Activated CD4-positive, CD25-positive, alpha-beta regulatory T cell (primary cell): ENCODE measurements around the gene DROSHA.

ENCODE experiments used
- DNase-seq, 4 experiments: peaks; one replicate each; lab custom pipeline; 2025; lab: John Stamatoyannopoulos, UW

DROSHA gene

DNA sequence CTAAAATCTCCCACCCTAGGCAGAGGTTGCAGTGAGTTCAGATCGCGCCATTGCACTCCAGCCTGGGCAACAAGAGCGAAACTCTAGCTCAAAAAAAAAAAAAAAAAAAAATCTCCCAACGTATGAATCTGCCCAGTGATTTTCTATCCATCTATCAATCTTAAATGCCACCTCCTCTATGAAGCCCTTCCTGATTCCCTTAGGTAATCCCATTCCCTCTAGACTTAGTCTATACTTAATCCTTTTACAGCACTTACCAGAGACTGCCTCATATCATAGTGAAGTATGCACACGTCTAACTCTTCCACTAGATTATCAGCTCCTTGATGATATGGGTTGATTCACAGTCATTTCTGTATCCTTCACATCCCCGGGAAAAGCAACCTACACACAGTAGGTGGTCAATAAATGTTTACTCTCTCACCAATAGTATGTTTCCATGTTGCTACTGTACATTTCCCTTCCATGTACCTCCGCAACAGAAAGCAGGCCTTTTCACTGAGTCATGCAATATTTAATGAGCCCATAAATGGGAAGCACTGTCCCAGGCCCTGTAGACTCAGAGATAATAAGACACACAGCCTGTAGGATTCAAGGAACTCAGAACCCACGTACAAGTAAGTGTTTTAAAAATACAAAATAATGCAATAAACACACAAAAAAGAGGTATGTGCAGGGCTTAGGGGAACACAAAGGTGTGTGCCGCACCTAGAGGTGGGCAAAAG is 1.2 kb downstream of the DROSHA start:
- DNase-seq, result no peak

DNA sequence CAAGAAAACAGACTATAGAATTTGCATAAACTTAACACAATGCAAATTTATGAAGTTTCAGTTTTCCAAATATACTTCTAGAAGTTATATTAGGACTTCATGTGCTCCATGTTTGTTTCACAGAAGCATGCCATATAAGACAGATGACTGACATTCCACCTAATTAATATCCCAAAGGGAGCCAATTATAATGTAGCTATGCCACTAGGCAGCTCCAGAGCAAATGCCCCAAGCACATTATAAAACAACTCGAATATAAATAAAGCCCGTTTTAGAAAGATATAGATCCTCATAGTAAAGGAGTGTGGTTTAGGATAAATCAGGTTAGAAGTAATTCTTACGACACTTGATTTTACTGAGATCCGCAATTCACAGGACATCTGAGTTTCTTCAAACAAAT is 8.9 kb downstream of the DROSHA start:
- DNase-seq, result no peak

DNA sequence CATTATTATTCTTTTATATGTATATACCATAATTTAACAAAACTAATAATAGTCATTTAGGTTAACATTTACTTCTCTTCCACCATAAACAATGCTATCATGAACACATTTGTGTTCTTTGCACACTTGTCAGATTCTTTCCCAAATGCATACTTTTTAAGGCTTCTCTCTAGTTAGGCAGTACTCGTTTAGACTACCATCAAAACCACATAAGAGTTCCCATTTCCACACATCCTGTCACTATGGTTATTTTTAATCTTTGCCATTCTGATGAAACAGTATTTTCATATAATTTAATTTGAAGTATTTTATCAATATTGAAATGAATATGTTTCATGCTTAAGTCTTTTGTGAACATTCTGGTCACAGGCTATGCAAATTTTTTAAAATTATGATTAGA is 15.1 kb downstream of the DROSHA start:
- DNase-seq, result no peak

DNA sequence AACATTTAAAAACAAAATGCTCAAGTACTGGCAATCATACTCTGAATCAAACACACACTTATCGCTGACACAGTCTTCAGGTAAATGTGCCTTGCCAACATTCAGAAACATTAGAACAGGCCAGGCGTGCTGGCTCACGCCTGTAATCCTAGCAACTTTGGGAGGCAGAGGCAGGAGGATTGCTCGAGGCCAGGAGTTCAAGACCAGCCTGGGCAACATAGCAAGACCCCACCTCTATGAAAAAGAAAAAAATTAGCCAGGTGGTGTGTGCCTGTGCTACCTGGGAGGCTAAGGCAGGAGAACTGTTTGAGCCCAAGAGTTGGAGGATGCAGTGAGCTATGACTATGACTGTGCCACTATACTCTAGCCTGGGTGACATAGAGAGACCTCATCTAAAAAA is 20.6 kb downstream of the DROSHA start:
- no peak for DNase-seq

DNA sequence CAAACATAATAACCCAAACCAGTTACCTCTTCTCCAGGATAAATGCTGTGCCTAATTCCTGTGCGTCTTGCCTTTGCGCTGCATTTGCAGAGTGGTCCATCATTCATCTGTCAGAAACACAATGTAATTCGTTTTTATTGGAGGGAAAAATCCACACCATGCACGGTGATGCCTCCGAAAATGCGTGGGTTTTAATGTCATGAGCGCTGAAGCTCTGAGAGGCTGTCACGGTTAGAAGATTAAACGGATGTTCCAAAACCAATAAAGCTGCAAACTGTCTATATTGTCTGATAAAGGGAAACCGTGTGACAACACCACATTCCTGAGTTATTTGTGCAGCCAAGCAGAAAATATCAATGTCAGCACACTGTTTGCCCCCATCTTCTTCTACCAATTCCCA is 27.4 kb downstream of the DROSHA start:
- no peak for DNase-seq

DNA sequence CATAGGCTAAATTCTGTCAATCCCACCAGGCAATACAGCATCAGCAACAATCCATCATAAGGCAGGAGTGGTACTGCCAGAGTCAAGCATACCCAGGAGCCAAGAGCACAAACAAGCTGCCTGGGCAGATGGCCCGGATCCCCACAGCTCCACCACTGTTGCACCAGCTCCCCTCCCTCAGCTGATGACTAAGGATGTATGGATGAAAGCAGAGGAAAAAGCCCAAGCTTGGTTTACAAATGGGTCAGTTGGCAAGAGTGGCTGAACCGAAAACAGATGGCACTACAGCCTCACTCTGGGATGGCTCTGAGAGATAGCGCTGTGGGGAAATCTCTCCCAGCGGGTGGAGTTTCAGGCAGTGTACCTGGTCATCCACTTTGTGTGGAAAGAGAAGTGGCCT is 29.4 kb downstream of the DROSHA start:
- no peak for DNase-seq

DNA sequence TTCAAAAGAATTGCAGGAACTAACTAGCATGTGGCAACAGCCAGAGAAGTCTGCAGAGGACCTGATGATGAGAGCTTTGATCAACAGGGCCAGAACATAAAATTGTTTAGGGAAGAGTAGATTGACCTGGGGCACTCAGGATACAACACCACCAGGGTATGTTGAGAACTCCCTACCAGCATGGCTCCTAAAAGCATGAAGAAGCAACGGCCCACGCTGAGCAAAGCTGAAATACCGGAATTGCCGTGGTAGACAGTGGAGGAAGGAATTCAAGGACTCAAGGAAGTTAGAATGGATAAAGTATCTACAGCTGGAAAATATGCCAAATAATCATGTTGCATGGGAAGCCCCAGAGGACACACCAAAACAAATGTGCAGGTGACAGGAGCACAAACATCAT is 31.6 kb downstream of the DROSHA start:
- no peak for DNase-seq

DNA sequence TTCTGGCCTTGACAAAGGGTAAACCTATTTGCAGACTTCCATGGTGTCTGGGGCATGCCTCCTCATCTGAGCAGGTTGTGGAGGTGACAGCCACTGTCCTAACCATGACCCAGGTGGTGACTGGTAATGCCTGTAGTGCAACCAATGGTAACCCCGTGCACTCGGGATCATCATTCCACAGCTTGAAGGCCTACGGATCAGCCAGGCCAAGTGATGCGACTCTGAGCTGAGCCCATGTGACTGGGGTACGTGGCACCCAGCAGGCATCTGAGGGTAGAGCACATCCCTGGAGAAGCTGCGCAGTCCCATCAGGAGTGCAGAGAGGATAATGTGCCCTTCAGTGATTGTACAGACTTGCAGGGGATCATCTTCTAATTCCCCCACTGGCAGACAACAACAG is 35.0 kb downstream of the DROSHA start:
- no peak for DNase-seq

DNA sequence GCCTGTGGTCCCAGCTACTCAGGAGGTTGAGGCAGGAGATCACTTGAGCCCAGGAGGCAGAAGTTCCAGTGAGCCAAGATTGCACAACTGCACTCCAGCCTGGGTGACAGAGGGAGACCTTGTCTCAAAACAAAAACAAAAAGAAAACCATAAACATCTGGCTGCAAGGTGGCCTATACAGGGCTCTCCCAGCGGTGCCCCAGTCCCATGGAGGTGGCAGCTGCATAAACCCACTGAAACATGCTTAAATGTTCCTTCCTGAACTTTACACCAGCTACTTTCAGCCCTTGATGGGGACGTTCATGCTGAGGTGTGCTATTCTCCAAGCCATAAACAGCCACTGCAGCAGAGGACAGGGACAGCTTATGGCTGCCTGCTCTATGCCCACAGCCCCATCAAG is 35.6 kb downstream of the DROSHA start:
- no peak for DNase-seq

DNA sequence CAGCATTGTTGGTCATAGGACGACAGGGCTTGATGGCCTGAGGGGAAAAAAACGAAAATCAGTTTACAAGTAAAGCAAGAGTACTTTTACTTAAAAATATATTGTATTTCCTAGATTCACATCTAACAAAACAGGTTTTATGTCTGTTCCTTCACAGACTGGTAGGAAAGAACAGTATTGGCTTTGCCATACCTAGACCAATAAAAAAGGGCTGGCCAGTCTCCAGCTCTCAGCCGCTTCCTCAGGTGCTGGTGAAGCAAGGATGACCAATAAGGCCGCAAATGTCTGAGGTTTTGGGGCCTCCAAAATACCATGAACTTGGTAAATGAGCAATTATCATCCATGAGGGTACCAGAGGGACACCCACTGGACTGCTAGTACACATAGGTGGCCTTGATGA is 36.6 kb downstream of the DROSHA start:
- no peak for DNase-seq

DNA sequence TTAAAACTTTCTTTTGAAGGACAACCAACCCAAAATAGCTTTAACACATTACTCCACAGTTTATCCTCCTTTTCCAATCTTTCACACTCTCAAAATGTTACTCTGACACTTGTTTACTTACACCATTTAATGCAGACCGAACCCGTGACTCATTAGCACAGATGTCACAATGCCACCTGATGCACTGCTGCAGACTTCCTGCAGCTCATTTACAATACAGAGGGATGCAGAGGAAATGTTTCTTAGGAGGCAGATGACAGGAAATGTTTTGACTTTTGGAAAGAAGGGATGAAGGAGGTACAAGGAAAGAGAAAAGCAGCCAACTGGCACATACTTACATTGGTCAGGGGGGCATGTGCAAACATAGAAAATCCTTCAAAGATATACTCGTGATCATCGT is 39.0 kb downstream of the DROSHA start:
- DNase-seq, result no peak

DNA sequence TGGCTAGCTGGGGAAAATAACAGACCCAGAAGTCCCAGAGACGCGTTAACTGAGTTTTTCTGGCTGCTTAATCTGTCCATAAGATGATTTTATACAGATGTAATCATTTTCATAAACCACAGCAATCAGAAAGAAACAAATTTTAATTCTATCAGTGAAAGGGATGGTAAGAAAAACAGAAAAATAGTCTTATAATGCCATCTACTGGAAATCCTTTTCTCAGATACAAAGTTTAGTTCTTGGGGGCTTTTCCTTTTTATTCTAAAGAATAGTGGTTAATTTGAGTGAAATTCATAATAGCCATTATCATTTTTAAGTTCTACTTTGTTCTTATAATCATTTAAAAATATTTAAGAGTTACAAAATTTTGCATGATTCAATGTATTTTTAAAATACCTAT is 44.4 kb downstream of the DROSHA start:
- DNase-seq, result no peak

DNA sequence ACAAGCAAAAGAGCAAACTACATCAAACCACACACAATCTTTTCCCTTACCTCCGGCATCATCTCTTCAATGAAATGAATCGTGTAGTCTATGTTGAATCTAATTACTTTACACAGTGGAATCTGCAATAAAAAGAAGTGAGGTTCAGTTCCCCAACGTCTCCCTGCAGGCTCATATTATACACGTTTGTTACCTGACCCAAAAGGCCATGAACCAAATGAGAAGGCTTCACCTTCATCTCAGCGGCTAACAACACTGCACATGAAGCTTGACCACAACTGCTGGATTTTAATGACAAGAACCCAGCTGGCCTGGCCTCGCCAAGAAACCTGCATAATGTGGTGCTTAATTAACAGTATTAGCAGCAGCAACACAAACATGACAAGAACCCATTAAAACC is 45.5 kb downstream of the DROSHA start:
- no peak for DNase-seq

DNA sequence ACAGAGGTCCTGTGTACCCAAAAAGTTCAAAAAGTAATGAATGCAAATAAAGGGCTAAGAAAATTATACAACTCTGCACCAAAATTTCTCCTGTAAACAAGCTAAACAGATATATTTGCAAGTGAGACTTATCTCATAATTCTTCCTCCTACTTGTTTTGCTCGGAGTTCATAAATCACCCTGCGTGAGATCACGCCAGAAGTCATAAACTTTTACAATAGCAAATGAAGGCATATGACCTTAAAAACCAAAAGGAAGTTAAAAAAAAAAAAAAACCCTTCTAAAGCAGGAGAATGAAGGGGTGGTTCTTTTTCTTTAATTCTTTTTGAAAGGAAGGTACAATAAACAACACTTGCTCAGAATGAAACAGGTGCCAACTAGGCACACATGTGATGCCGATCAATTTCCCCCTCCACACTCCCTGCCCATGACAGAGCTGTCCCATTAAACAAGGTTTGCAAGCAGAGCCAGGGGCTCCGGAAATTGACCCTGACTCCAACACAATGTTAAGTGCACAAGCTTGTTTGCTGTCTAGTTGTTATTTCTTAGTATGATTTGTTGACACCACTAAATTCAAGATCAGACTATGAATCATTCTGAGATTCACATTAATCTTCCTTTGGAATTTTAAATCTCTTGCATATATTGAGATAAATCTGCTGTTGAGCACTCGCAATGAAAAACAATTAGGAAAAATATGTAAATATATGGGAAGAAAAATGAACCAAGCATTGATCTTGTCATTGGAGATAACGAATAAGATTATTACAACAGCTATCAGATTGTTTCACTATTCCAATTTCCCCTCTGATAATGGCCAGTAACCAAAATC is 46.3 kb downstream of the DROSHA start:
- DNase-seq, result no peak

DNA sequence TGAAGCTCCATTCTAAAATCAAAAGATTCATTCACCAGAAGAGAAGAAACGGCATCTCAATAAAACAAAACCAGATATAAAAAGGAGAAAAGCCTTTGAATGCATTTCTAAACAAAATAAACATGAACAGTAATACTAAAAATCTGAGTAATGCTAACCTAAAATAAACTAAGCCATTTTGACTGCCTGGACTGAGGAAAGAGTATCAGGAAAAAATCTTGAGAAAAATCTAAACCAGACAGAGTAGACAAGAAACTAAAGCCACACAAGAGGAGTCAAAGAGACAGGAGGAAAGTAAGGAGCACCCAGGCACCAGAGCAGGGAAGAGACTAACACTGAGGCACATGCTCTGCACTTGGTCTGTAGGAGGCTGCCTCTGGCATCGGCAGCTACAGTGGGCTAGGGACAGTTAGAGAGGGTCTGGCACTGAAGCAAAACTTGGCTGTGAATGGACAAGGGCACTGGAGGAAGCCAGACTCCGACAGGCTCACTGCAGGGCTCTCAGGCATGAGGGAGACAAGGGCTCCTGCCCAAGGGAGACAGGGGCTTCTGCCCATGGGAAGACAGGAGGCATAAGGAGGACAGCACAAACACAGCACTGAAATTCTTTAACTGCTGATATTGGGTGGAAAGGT is 50.2 kb downstream of the DROSHA start:
- DNase-seq, result no peak

DNA sequence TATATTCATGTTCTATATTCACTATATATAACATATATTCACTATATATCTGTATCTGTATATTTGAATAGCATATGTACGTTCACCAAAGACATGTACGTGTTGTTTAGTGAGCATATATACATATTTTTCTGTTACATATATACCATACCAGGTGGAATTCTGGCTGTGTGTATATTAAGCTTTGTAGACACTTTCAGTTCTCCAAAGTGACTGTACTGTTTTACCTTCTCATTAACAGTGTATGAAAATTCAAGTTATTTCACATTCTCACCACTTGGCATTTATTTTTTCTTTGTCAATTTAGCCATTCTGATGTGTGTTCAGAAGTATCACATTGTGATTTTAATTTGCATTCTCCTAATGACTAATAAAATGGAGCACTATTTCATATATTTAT is 52.2 kb downstream of the DROSHA start:
- DNase-seq, result no peak

DNA sequence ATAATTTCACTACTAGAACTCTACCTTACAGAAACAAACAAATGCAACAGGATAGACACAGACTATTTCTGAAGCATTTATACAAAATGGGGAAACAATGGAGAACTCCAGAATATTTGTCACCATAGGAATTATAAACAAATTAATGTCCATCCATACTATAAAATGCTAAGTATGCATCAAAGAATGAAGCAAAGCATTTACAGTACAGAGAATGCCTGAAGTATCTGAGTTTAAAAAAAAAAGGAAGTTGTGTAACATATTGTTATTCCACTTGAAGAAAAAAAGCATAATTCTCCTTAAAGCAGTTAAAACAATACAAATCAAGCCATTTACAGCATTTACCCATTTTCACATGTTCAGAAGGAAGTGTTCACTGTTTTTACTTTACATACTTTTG is 53.0 kb downstream of the DROSHA start:
- no peak for DNase-seq

DNA sequence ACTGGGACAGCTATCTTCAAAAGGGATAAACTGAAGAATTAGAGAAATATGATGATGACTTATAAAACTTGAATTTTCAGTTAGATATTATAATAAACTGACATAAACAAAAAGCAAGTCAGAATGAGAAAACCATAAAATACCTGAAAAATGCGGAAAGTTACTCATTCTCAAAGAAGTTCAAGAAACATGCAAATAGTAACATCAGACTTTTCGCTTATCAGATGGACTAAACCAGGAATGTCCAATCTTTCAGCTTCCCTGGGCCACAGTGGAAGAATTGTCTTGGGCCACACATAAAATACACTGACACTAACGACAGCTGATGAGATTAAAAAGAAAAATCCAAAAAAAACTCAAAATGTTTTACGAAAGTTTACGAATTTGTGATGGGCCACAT is 53.9 kb downstream of the DROSHA start:
- no peak for DNase-seq

DNA sequence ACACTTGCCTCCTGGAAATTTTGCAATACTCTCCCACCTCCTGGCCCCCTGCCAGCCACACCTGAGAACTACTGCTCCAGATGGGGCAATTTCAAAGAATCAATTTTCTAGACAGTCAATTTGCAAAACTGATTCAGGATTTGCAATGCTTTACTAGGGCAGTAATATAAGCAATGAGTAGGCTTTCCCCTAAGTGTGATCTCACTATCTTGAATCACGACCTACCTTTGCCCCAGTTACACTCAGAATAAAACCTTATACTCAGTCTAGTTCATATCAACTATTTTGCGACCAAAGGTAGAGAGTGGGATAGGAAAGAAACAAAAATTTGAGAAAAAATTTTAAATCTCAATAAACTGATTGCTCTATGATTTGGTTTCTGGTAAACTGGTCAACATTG is 54.4 kb downstream of the DROSHA start:
- no peak for DNase-seq

DNA sequence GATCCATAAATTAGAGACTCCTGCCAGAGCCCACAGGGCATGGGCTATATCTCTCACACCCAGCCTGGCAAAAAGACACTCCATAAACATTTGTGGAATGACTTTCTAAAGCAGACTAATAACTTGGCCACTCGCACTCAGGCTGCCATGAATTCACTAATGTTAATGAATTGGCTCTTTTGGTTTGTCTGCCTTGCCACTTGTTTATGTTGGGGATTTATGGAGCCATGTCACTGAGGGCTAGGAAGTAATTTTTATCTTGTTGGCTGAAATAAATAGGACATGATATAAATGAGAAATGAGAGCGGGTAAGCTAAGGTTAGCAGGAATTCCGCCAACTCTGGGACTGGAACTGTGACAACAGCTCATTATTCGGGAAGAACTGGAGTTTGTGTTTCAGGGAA is 55.2 kb downstream of the DROSHA start:
- no peak for DNase-seq

DNA sequence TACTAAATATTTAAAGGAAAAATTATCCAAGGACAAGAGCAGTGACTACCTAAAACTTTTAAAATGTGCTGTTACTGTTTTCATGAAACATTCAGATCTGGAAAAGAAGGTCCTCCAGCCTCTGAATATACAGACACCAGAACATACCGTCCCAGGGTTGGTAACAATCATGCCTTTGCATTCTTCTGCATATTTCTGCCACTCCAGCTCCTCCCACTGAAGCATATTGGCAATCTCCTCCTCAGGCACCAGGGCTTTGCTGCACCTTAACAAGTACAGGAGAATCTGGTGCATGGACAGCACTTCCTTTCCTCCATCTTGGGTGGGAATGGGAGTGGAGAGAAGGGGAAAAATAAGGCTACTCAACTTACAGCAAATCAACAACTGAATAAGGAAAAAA is 60.0 kb downstream of the DROSHA start:
- DNase-seq, result no peak

DNA sequence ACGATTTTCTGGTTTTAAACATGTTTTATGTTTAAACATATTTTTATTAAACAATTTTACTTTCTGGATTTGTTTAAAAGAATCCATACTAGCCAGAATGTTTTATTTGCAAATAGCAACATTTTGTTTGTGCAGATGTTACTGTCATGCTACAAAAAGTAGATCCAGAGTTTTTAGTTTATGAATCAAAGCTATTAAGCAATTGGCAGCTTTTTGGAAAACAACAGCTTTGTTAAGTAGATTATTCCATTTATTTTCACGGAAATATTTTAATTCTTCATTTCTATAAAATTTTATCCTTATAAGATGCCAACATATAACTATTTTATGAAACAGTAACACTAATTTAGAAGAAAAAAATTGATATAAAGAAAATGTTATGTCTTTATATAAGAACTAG is 60.9 kb downstream of the DROSHA start:
- DNase-seq, result no peak

DNA sequence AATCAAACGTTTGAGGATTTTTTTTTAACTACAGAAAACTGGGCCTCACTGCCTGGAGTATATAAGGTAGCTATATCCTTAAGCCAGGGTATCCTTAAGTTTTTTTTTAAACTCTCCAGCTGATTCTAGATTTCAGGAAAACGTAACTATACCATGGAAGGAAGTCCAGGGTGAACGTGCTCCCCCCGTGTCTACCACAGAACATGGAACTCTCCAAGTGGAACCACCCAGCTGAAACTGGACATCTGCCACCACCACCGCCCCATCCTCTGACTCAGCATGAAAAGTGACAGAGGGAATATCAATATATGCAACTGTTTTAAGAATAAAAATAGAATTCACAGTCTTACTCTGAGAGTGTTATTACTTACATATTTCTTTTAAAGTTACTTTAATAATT is 61.3 kb downstream of the DROSHA start:
- no peak for DNase-seq
